Lung (tissue), 12 donors: ENCODE data around the gene CTCF. TPM values are rescaled to one million over a fixed set of nuclear protein-coding genes. Genes with fewer than 3 reads are reported as not detected.
A peak's percentile ranks its signal among the peaks of the same experiment; 100 is the strongest.

ENCODE experiments used
- ATAC-seq: fragments of 200-7000 bp; cut with Tn5 transposase; one replicate; pipeline ENCODE4 v1.9.1; 2020; ENCODE audit warnings: moderate number of reproducible peaks; ENCODE audit not compliant: insufficient read depth, low FRiP score
- DNase-seq, 3 donors: peaks; one replicate each; pipeline ENCODE4 v3.0.0-alpha.2; 2013 to 2017
- H3K27ac ChIP-seq, 2 donors: one replicate each; pipeline ENCODE4 v1.5.1; 2013; ENCODE audit warnings: mild to moderate bottlenecking in 2 of 2, moderate library complexity in 2 of 2, control low read depth in 1 of 2, inconsistent platforms in 1 of 2, low read depth in 1 of 2, low read length in 1 of 2
- H3K27me3 ChIP-seq, 3 donors: one replicate each; pipeline ENCODE4 v1.5.1; 2013; ENCODE audit warnings: low read length in 2 of 3; ENCODE audit not compliant: control insufficient read depth in 3 of 3, insufficient read depth in 3 of 3
- H3K36me3 ChIP-seq, 4 donors: one replicate each; pipeline ENCODE4 v1.5.1; 2013; ENCODE audit warnings: low read length in 4 of 4, mild to moderate bottlenecking in 1 of 4, moderate library complexity in 1 of 4; ENCODE audit not compliant: control insufficient read depth in 4 of 4, insufficient read depth in 4 of 4
- H3K4me1 ChIP-seq, 5 donors: one replicate each; pipeline ENCODE4 v1.5.1; 2013; ENCODE audit warnings: low read length in 5 of 5, mild to moderate bottlenecking in 2 of 5, moderate library complexity in 1 of 5; ENCODE audit not compliant: control insufficient read depth in 5 of 5, insufficient read depth in 5 of 5
- H3K4me3 ChIP-seq: one replicate; pipeline ENCODE4 v1.5.1; 2013; ENCODE audit warnings: mild to moderate bottlenecking, control low read depth, moderate library complexity
- H3K9ac ChIP-seq, 2 donors: one replicate each; pipeline ENCODE4 v1.5.1; 2013; ENCODE audit warnings: low read length in 2 of 2, control low read depth in 1 of 2; ENCODE audit not compliant: insufficient read depth in 1 of 2
- H3K9me3 ChIP-seq, 4 donors: one replicate each; pipeline ENCODE4 v1.5.1; 2013; ENCODE audit warnings: low read length in 3 of 4, mild to moderate bottlenecking in 1 of 4, moderate library complexity in 1 of 4; ENCODE audit not compliant: control insufficient read depth in 4 of 4, insufficient read depth in 3 of 4
- WGBS, 2 donors: extraction: QIAGEN DNeasy Blood & Tissue Kit; methylation state at CpG; one replicate each; pipeline ENCODE4 v1.1.7; 2013; 5-methylcytosine and 5-hydroxymethylcytosine counted together
- polyA plus RNA-seq, 2 donors: library from polyadenylated mRNA; stranded (reverse); fragments of 200-250 nt; gene quantifications; one replicate each; pipeline ENCODE4 v1.2.1, GENCODE V29; 2013
- total RNA-seq, 2 donors: library from RNA; depleted of rRNA in 1 of 2; stranded (reverse); fragments of >200 nt in 1 of 2; gene quantifications; one replicate each; pipeline ENCODE4 v1.2.1, GENCODE V29; 2014 to 2021
- TF ChIP-seq, protein P1 (sequence below): IDR thresholded peaks from 2 replicates; pipeline ENCODE4 v1.5.1; 2012; ENCODE audit warnings: mild to moderate bottlenecking; ENCODE audit errors: control extremely low read depth, extremely low read depth
- donor health status: control.
- donor health status: control.
- donor health status: Bipolar disorder and iron deficiency.
- donor health status: healthy.
- donor health status: DM: yes; HTN: yes; CAD: no.

CTCF gene
- total and polyA plus RNA-seq, 4 donors: 16.7 to 54.2 (median 23.3) TPM

DNA sequence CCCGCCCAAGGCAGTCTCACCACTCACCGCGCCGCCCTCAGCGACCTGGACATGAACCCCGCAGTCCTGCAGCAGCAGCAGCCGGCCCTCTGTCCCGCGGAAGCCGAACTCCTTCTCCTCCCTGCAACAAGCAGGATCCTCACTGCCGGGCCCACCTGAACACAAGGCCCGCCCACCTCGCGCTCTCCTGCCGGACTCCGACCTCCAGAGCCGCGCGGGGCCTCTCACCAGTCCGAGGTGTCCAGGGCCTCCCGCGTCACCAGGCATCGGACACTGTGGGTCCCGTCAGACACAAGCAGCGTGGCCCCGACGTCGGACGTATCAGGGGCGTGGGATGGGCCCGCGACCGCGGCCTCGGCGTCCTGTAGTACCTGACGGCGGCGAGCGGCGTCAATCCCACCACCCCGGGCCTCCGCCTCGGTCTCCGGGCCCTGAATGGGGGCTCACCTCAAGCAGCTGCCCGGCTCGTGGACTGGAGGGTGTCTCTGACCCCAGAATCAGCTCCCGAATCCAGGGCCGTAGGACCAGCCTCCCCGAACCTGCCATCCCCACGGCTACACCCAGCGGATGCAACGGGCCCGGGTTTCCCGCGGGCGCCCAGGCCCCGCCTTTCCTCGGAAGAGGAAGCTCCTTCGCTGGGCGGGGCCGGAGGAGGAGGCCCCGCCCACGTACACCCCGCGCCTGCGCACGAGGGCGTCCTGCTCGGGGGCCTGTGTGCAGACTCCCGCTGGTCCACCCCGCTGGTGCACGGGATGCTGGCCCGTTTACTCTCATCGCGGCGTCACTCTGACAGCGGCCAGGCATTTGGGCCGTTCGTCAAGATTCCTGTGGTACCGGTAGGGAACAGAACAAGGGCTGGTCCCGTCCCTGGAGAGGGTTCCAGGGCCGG, 97.6 kb downstream of the CTCF start, which contains the start of gene ACD:
ACD (minus strand) TSS at position 586 of the 889 bp plus-strand sequence; CDS start at position 546, 40 bp downstream.
- peak within 1 kb of the TSS; percentile 85 to 90 for H3K27ac ChIP-seq
- TF ChIP-seq, protein P1, sequence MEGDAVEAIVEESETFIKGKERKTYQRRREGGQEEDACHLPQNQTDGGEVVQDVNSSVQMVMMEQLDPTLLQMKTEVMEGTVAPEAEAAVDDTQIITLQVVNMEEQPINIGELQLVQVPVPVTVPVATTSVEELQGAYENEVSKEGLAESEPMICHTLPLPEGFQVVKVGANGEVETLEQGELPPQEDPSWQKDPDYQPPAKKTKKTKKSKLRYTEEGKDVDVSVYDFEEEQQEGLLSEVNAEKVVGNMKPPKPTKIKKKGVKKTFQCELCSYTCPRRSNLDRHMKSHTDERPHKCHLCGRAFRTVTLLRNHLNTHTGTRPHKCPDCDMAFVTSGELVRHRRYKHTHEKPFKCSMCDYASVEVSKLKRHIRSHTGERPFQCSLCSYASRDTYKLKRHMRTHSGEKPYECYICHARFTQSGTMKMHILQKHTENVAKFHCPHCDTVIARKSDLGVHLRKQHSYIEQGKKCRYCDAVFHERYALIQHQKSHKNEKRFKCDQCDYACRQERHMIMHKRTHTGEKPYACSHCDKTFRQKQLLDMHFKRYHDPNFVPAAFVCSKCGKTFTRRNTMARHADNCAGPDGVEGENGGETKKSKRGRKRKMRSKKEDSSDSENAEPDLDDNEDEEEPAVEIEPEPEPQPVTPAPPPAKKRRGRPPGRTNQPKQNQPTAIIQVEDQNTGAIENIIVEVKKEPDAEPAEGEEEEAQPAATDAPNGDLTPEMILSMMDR: no peak
- peaks cover 0 to 20% (median 6%) of the 10 kb centered on the region in 4 donors for H3K36me3 ChIP-seq
- ATAC-seq (peak; percentile 92), DNase-seq (peak; percentile 92 to 94 (median 93))
- WGBS, 2 donors: 0 to 1% methylated on average over 68 to 83 of the region's 83 CpGs
- no peaks in the 10 kb centered on the region for H3K9me3 ChIP-seq
- H3K4me1 ChIP-seq: peaks cover 2 to 13% (median 7%) of the 10 kb centered on the region in 5 donors
- H3K27me3 ChIP-seq: peaks cover 0 to 5% (median 0%) of the 10 kb centered on the region in 3 donors
- H3K9ac ChIP-seq: peak within 1 kb of the TSS; percentile 59 to 94
- peak within 1 kb of the TSS; percentile 81 for H3K4me3 ChIP-seq

DNA sequence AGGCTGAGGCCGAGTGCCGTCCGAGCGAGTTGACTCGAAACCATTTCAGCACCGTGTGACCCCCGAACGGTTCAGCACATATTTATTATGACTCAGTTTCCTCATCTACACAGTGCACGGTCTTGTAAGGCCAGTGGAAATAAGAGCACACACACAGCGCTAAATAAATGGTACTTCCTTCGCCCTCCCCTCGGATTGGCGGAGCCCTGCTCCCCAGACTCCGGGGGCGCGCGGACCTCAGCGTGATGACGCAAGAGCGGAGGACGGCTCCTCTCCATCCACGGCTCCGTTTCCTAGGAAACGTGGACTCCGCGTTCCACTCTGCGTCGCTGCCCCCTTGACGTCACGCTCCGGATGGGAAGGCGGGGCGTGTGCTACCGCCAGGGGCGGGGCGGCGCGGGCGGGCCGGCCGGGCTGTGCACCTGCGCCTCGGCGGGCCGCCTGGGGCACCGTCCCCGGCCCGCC, 98.3 kb downstream of the CTCF start, which contains the start of gene PARD6A:
PARD6A (plus strand) TSS at position 397 of the 465 bp plus-strand sequence. CDS start 79 bp downstream, outside the sequence.
- no peaks in the 10 kb centered on the region for H3K27me3 ChIP-seq
- DNase-seq (peak; percentile 96 to 97 (median 96)), ATAC-seq (peak; percentile 80)
- peaks cover 3 to 15% (median 7%) of the 10 kb centered on the region in 5 donors for H3K4me1 ChIP-seq
- peak within 1 kb of the TSS; percentile 85 to 90 for H3K27ac ChIP-seq
- peaks cover 0 to 20% (median 6%) of the 10 kb centered on the region in 4 donors for H3K36me3 ChIP-seq
- WGBS, 2 donors: 0 to 1% methylated on average over 45 to 48 of the region's 48 CpGs
- peak within 1 kb of the TSS; percentile 59 to 94 for H3K9ac ChIP-seq
- TF ChIP-seq, protein P1: no peak
- no peaks in the 10 kb centered on the region for H3K9me3 ChIP-seq
- peak within 1 kb of the TSS; percentile 81 for H3K4me3 ChIP-seq

DNA sequence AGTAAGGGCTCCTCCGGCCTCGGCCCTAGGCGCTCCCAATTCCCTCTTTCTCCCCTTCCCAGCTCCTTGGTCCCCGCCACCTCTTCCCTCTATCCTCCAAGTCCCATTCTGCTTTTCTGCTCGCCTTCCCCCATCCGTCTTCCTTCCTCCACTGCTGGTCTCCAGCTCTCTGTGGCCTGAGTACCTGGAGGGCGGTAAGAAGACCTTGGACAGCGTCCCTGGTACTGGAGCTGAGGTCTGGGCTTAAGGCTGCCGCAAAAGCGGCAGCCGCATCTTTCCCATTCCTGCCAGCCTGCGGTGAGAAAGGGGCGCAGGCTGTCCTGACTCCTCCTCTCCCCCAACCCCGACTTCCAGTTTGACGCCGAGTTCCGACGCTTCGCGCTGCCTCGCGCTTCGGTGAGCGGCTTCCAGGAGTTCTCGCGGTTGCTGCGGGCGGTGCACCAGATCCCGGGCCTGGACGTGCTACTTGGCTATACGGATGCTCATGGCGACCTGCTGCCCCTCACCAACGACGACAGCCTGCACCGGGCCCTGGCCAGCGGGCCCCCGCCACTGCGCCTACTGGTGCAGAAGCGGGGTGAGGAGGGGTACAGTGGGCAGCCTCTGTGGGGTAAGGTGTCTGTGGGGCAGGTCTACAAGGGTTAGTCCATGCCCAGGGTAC, 98.9 kb downstream of the CTCF start:
- ATAC-seq: no peak
- TF ChIP-seq, protein P1: no peak
- peak; percentile 52 to 60 (median 52) for DNase-seq

More for the DNA sequence above, 98.9 kb downstream of the CTCF start:
- WGBS, 2 donors: 10 to 13% methylated on average over 39 of the region's 39 CpGs
- Histone ChIP-seq H3K27me3 (no peaks in the 10 kb centered on the region), H3K4me1 (peaks cover 6 to 19% (median 7%) of the 10 kb centered on the region in 5 donors), H3K4me3 (peak overlapping the region; percentile 13), H3K27ac (peak overlapping the region; percentile 82 to 85), H3K9ac (no peak overlapping the region), H3K36me3 (peaks cover 0 to 20% (median 6%) of the 10 kb centered on the region in 4 donors), H3K9me3 (no peaks in the 10 kb centered on the region)
